GM20000 (cell line): Measurements from ENCODE around the gene APOBEC3H.
"Not testable (repeated sequence)": the region's sequence is repeated elsewhere in the genome, so short reads cannot be mapped to it uniquely, and the experiment has no call there.

Source experiments
- DNase-seq: peaks from one replicate; pipeline ENCODE4 v3.0.0; 2012; ENCODE audit warnings: low spot score
- TF ChIP-seq, protein P1 (sequence below): IDR thresholded peaks from 2 replicates; pipeline ENCODE4 v1.5.1; 2012; ENCODE audit warnings: mild to moderate bottlenecking, control low read depth; ENCODE audit errors: extremely low read depth, missing control alignments

APOBEC3H gene

DNA sequence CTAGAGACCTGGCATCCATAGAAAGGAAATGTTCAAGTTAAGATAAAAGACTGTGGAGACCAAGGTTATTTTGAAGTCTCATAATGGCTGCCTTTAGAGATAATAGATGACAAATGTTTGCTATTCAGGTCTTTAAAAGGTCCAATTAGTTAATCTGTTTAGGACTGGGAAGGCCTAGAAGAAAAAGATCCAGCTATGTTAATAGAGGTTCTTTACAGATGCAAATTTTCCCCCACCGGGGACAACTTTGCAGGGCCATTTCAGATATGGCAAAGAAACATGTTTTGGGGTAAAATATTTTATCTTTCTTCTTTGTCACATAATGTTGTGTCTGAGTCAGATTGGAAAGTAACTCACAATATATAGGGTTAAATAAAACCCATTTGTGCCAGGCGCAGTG is 23.1 kb upstream of the APOBEC3H start:
- no peak for DNase-seq
- TF ChIP-seq, protein P1, sequence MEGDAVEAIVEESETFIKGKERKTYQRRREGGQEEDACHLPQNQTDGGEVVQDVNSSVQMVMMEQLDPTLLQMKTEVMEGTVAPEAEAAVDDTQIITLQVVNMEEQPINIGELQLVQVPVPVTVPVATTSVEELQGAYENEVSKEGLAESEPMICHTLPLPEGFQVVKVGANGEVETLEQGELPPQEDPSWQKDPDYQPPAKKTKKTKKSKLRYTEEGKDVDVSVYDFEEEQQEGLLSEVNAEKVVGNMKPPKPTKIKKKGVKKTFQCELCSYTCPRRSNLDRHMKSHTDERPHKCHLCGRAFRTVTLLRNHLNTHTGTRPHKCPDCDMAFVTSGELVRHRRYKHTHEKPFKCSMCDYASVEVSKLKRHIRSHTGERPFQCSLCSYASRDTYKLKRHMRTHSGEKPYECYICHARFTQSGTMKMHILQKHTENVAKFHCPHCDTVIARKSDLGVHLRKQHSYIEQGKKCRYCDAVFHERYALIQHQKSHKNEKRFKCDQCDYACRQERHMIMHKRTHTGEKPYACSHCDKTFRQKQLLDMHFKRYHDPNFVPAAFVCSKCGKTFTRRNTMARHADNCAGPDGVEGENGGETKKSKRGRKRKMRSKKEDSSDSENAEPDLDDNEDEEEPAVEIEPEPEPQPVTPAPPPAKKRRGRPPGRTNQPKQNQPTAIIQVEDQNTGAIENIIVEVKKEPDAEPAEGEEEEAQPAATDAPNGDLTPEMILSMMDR, result no peak

- DNase-seq, result not testable (repeated sequence)
These were observed 20.7 kb upstream of the APOBEC3H start for GRCh38 chr22:39076155-39077025.

DNA sequence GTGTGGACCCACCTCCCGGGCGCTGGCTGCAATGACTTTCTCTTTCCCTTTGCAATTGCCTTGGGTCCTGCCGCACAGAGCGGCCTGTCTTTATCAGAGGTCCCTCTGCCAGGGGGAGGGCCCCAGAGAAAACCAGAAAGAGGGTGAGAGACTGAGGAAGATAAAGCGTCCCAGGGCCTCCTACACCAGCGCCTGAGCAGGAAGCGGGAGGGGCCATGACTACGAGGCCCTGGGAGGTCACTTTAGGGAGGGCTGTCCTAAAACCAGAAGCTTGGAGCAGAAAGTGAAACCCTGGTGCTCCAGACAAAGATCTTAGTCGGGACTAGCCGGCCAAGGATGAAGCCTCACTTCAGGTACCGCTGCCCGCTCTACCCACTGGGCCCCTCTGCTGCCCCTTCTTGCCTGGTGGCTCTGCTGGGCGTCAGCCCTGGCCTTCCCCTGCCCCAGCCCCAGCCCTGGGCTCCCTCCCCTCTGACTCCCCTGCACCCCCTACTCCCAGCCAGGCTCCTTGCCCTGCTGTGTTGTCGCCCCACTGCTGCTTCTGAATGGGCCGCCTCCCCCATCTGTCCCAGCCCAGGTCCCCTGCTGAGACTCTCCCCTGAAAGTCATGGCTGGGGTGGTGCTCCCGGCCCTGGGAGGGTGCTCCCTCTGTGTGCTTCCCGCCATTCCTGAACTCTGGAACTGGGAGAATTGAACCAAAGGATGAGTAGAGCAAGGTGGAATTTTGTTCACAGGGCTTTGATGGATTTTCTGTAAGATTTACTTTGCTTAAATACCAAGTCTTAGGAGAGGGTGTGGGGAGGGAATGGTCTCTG is 19.8 kb upstream of the APOBEC3H start, which contains the start of gene APOBEC3G:
Gene APOBEC3G (plus strand): TSS at position 250 of the 815 bp plus-strand sequence. CDS start 87 bp downstream, at position 337.
- not testable (repeated sequence) for DNase-seq

- DNase-seq, result not testable (repeated sequence)
These were observed 19.1 kb upstream of the APOBEC3H start for GRCh38 chr22:39077912-39078311.

- TF ChIP-seq, protein P1, result no peak
These were observed 18.7 kb upstream of the APOBEC3H start for GRCh38 chr22:39078329-39078728.

GRCh38 chr22:39079054-39079637 is 17.9 kb upstream of the APOBEC3H start:
- DNase-seq, result not testable (repeated sequence)

More at GRCh38 chr22:39078329-39078728, 18.7 kb upstream of the APOBEC3H start:
- no peak for DNase-seq

GRCh38 chr22:39080052-39080762 is 16.8 kb upstream of the APOBEC3H start:
- DNase-seq, result no peak
- TF ChIP-seq, protein P1, result no peak

GRCh38 chr22:39081016-39081415 is 16.0 kb upstream of the APOBEC3H start:
- TF ChIP-seq, protein P1, result no peak
- no peak for DNase-seq

DNA sequence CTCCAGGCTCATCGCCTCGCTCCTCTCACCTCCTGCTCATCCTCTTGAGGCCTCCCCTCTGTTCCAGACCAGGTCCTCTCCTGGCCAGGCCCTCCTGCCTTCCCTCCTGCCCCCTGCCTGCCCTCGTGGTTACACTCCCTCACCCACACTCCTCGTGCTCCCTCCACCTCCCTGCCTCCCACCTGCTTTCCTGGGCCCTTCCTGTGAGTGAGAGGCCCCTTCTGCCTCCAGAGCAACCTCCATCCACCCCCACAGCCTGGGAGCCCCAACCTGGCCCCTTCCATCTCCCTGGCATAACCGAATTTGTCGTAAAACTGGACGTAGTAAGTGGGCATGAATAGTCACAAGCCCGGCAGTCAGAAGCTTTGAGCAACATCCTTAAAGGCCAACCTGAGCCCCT is 15.4 kb upstream of the APOBEC3H start:
- TF ChIP-seq, protein P1, result no peak
- DNase-seq, result no peak
